M059J (cell line): ENCODE measurements around the gene TMEM37. TPM values are rescaled to one million over a fixed set of nuclear protein-coding genes. Genes with fewer than 3 reads are reported as not detected.
A peak's percentile ranks its signal among the peaks of the same experiment; 100 is the strongest.

Experiments
- DNase-seq: peaks from one replicate; pipeline ENCODE4 v3.0.0-alpha.2; 2012; ENCODE audit warnings: low read depth
- total RNA-seq: library from RNA; depleted of rRNA; stranded (reverse); fragments of >200 nt; shearing (Covaris generic); gene quantifications from 2 replicates; pipeline ENCODE4 v1.2.3, GENCODE V29; 2014

The TMEM37 gene
- total RNA-seq, 1 experiment from 2014 or later = not detected

- DNase-seq = no peak
Measured at GRCh38 chr2:119417908-119418307, 13.7 kb upstream of the TMEM37 start.

GRCh38 chr2:119419065-119419464, 12.6 kb upstream of the TMEM37 start:
- peak; percentile 14 for DNase-seq

GRCh38 chr2:119419803-119420508, 11.7 kb upstream of the TMEM37 start:
- no peak for DNase-seq

GRCh38 chr2:119421304-119421703, 10.3 kb upstream of the TMEM37 start:
- no peak for DNase-seq

GRCh38 chr2:119421741-119422140, 9.9 kb upstream of the TMEM37 start:
- DNase-seq = no peak

- no peak for DNase-seq
Measured at GRCh38 chr2:119422360-119423107, 9.1 kb upstream of the TMEM37 start.

GRCh38 chr2:119423108-119423444, 8.6 kb upstream of the TMEM37 start:
- no peak for DNase-seq

- DNase-seq = no peak
Measured at GRCh38 chr2:119423811-119424210, 7.8 kb upstream of the TMEM37 start.

GRCh38 chr2:119424284-119425118, 7.2 kb upstream of the TMEM37 start:
- no peak for DNase-seq

GRCh38 chr2:119425119-119425405, 6.6 kb upstream of the TMEM37 start:
- no peak for DNase-seq

GRCh38 chr2:119425620-119426395, 5.8 kb upstream of the TMEM37 start:
- no peak for DNase-seq

GRCh38 chr2:119426396-119426675, 5.3 kb upstream of the TMEM37 start:
- no peak for DNase-seq

- no peak for DNase-seq
Measured at GRCh38 chr2:119426801-119427395, 4.8 kb upstream of the TMEM37 start.

- no peak for DNase-seq
Measured at GRCh38 chr2:119427756-119428155, 3.9 kb upstream of the TMEM37 start.

GRCh38 chr2:119428488-119429224, 3.0 kb upstream of the TMEM37 start:
- no peak for DNase-seq

- no peak for DNase-seq
Measured at GRCh38 chr2:119429225-119429981, 2.3 kb upstream of the TMEM37 start.

GRCh38 chr2:119430023-119430498, 1.6 kb upstream of the TMEM37 start:
- no peak for DNase-seq

- DNase-seq = no peak
Measured at GRCh38 chr2:119431976-119432850, 559 bp downstream of the TMEM37 start.

GRCh38 chr2:119432851-119433522, 1.3 kb downstream of the TMEM37 start:
- no peak for DNase-seq
